OCI-LY3 (cell line): Measurements from ENCODE around the gene ATOSB.

ENCODE experiments used
- CTCF ChIP-seq: fragments of 200-600, 300-600 bp; sonication (generic); IDR thresholded peaks from 2 replicates; pipeline ENCODE4 v1.5.1; 2014; ENCODE audit warnings: antibody characterized with exemption, low read length, low read depth
- EZH2phosphoT487 ChIP-seq: fragments of 200-600 bp; shearing (Covaris generic); IDR thresholded peaks from 2 replicates; pipeline ENCODE4 v1.6.1; 2018; ENCODE audit warnings: antibody characterized with exemption, mixed run types, low read depth

GRCh38 chr9:35140093-35140492, 24.4 kb upstream of the ATOSB start:
- TF ChIP-seq CTCF (no peak), EZH2phosphoT487 (no peak)
